ENCODE measurements around the gene ZNF716.

GRCh38 chr7:57412168-57412567, 37.8 kb upstream of the ZNF716 start:
- TF ChIP-seq POLR2A (IDR thresholded peaks at IDR 0.05) (no peak), CTCF (IDR thresholded peaks at IDR 0.05) (no peak)

Measured in adrenal gland (tissue), 5 donors.